GM12878 (cell line): ENCODE data around the gene SIX1. TPM values are rescaled to one million over a fixed set of nuclear protein-coding genes. Genes with fewer than 3 reads are reported as not detected.

Source experiments
- ATAC-seq: fragments of 200-7000 bp; cut with Tn5 transposase; 3 replicates; pipeline ENCODE4 v1.9.1; 2020; ENCODE audit warnings: mild to moderate bottlenecking, moderate library complexity
- BruUV-seq: library from RNA; stranded (reverse); fragments of 400-500 nt; replicated peaks from 2 replicates; lab custom pipeline; 2021; lab: Mats Ljungman, UMichigan
- CTCF ChIA-PET: fragments of 300-600 bp; sonication (Branson Sonifier 250); formaldehyde crosslinking; extraction: SDS; loops from one replicate; lab custom pipeline; 2021; ENCODE audit warnings: inconsistent platforms; lab: Yijun Ruan, JAX
- POLR2A ChIA-PET: fragments of 350-600 bp; formaldehyde crosslinking; extraction: SDS; loops from one replicate; lab custom pipeline; 2021; ENCODE audit warnings: inconsistent platforms; lab: Charles Lee
- RAD21 ChIA-PET: fragments of 300-600 bp; sonication (Branson Sonifier 250); formaldehyde crosslinking; loops from one replicate; lab custom pipeline; 2023; ENCODE audit warnings: antibody characterized with exemption; ENCODE audit not compliant: unreplicated experiment; lab: Charles Lee
- SMC1A ChIA-PET: fragments of 300-600 bp; sonication (Branson Sonifier 250); formaldehyde crosslinking; loops from one replicate; lab custom pipeline; 2023; ENCODE audit not compliant: unreplicated experiment, uncharacterized antibody; lab: Charles Lee
- DNase-seq: peaks from one replicate; pipeline ENCODE4 v3.0.0-alpha.2; 2011; ENCODE audit warnings: low read depth, low spot score
- FAIRE-seq: peaks from 3 replicates; lab custom pipeline; 2011; peaks lifted over from hg19 to GRCh38; lab: Jason Lieb, UNC
- H2AFZ ChIP-seq: 2 replicates; pipeline ENCODE4 v1.6.0; 2011; ENCODE audit warnings: low read depth, low read length, control low read depth; ENCODE audit not compliant: control insufficient read depth
- H3K27ac ChIP-seq: 2 replicates; pipeline ENCODE4 v1.5.1; 2011; ENCODE audit warnings: control low read depth; ENCODE audit not compliant: control insufficient read depth, insufficient read depth
- H3K27me3 ChIP-seq, 2 experiments: replicated peaks in 1 of 2; 2 replicates each; pipeline versions ENCODE4 v1.6.0 to v1.6.1; 2011; ENCODE audit warnings: low read length in 1 of 2; ENCODE audit not compliant: control insufficient read depth in 2 of 2, insufficient read depth in 2 of 2
- H3K36me3 ChIP-seq, 2 experiments: 2 replicates each; pipeline ENCODE4 v1.5.1; 2011; ENCODE audit warnings: low read length in 1 of 2; ENCODE audit not compliant: control insufficient read depth in 2 of 2, insufficient read depth in 2 of 2
- H3K4me1 ChIP-seq: 2 replicates; pipeline ENCODE4 v1.6.1; 2011; ENCODE audit warnings: mild to moderate bottlenecking, low read length, moderate library complexity, mixed read lengths; ENCODE audit not compliant: control insufficient read depth, insufficient read depth
- H3K4me2 ChIP-seq: 2 replicates; pipeline ENCODE4 v1.6.0; 2011; ENCODE audit warnings: control low read depth; ENCODE audit not compliant: control insufficient read depth, insufficient read depth
- H3K4me3 ChIP-seq: fragments of 200-600 bp; sonication (generic); 2 replicates; pipeline ENCODE4 v1.5.1; 2016
- H3K79me2 ChIP-seq: 2 replicates; pipeline ENCODE4 v1.6.0; 2011; ENCODE audit warnings: low read length; ENCODE audit not compliant: control insufficient read depth, insufficient read depth
- H3K9ac ChIP-seq: 2 replicates; pipeline ENCODE4 v1.8.0; 2011; ENCODE audit warnings: low read length, control low read depth, mixed read lengths; ENCODE audit not compliant: control insufficient read depth, insufficient read depth
- H3K9me3 ChIP-seq: replicated peaks from 3 replicates; pipeline ENCODE4 v1.5.1; 2011; ENCODE audit warnings: mild to moderate bottlenecking, low read length; ENCODE audit not compliant: control insufficient read depth, insufficient read depth
- H4K20me1 ChIP-seq: 2 replicates; pipeline ENCODE4 v1.6.0; 2011; ENCODE audit not compliant: control insufficient read depth, insufficient read depth
- BMI1 ChIP-seq: fragments of 450-650 bp; IDR thresholded peaks from 2 replicates; pipeline ENCODE4 v1.6.1; 2016; ENCODE audit warnings: mild to moderate bottlenecking, moderate library complexity, borderline replicate concordance
- IKZF2 ChIP-seq, 2 experiments: fragments of 450-650 bp; IDR thresholded peaks; 2 replicates each; pipeline ENCODE4 v1.6.1; 2017; ENCODE audit warnings: mild to moderate bottlenecking in 2 of 2, moderate library complexity in 2 of 2
- NBN ChIP-seq: fragments of 450-650 bp; IDR thresholded peaks from 2 replicates; pipeline ENCODE4 v1.6.1; 2016
- SIN3A ChIP-seq: IDR thresholded peaks from 2 replicates; pipeline ENCODE4 v1.6.1; 2012; ENCODE audit warnings: low read depth, low read length, improper control_type of control experiment
- TCF3 ChIP-seq: IDR thresholded peaks from 2 replicates; pipeline ENCODE4 v1.6.1; 2012; ENCODE audit warnings: low read depth, mild to moderate bottlenecking, low read length, borderline replicate concordance; ENCODE audit not compliant: insufficient read depth
- WGBS: methylation state at CpG from one replicate; pipeline ENCODE4 v1.1.6; 2016; ENCODE audit warnings: low lambda C conversion rate; ENCODE audit not compliant: insufficient replicate concordance, insufficient coverage; ENCODE audit errors: missing lambda C conversion rate; 5-methylcytosine and 5-hydroxymethylcytosine counted together
- in situ Hi-C: fragments of 300-500 bp; cut with MboI; formaldehyde crosslinking; loops from 9 replicates; pipeline ENCODE4 v1.14.3; 2018; ENCODE audit warnings: mixed read lengths
- intact Hi-C: fragments of 100-400 bp; cut with micrococcal nuclease; formaldehyde crosslinking; loops from one replicate; pipeline ENCODE4 v1.14.2; 2022; ENCODE audit not compliant: unreplicated experiment
- polyA plus RNA-seq, 11 experiments: library from polyadenylated mRNA; depleted of rRNA in 4 of 11; unstranded in 6 of 11; stranded (reverse) in 5 of 11; fragments of >200 nt; fragmentation: Nextera tagmentation in 4 of 11; fragmentation: Illumina TruSeq in 1 of 11; extraction: Ambion mirVana in 4 of 11; extraction: Trizol in 1 of 11; gene quantifications; 1 replicate in 1 of 11; 2 replicates in 10 of 11; pipeline versions ENCODE4 v1.2.1 to v1.2.3, GENCODE V29; 2011 to 2016; ENCODE audit warnings: inconsistent platforms in 2 of 11, missing spikeins in 2 of 11, low read depth in 1 of 11
- total RNA-seq, 4 experiments: library from RNA; depleted of rRNA in 3 of 4; stranded (reverse); fragments of >200 nt in 3 of 4; fragmentation: Illumina TruSeq in 1 of 4; extraction: Trizol in 1 of 4; gene quantifications; 2 replicates each; pipeline versions ENCODE4 v1.2.1 to v1.2.3, GENCODE V29; 2013 to 2021
- TF ChIP-seq, protein P1 (sequence below): fragments of 450-650 bp; IDR thresholded peaks from 2 replicates; pipeline ENCODE4 v1.6.1; 2016; ENCODE audit warnings: mild to moderate bottlenecking, moderate library complexity, borderline replicate concordance

Gene SIX1
- total and polyA plus RNA-seq, 10 of the 15 experiments (the other 5 are each of a cell fraction or from before 2014, with no cell fraction given) = 0.03 to 0.06 (median 0.05) TPM; not detected in 5

DNA sequence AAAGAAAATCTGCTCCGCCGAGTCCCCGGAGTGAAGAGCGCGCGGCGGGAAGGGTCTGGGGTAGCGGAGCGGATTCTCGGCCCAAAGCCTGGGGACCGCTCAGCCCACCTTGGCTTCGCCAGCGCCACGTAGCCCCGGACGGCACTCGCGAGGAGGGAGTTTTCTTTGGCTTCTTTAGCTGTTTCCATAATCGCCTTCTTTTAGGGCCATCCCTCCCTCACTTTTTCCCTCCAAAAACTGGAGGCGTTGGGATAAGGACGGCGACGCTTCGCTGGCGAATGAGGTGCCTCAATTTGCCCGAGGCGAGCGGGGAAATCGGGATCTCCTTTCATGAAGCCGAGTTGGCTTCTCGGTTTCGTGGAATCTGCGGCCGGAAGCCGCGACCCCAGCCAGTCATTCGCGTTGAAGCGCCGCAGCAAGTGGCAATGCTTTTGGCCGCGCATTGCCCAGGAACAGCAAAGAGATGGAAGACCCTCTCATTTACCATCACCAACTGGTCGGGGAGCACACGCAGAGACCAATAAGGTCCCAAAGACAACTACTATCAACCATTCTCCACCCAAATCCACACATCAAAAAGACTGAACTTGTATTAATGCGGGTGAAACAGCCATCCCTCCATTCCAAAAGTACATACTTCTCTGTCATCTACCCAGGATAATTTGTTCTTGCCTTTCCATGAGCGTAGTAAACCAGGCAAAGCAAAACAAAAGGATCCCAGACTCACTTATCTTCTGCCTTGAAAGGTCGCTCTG is 8.4 kb upstream of the SIX1 start:
- FAIRE-seq = no peak
- TF ChIP-seq IKZF2 (IDR thresholded peaks at IDR 0.05) = peak; percentile 55 to 62
- TF ChIP-seq BMI1 = no peak
- TF ChIP-seq, protein P1, sequence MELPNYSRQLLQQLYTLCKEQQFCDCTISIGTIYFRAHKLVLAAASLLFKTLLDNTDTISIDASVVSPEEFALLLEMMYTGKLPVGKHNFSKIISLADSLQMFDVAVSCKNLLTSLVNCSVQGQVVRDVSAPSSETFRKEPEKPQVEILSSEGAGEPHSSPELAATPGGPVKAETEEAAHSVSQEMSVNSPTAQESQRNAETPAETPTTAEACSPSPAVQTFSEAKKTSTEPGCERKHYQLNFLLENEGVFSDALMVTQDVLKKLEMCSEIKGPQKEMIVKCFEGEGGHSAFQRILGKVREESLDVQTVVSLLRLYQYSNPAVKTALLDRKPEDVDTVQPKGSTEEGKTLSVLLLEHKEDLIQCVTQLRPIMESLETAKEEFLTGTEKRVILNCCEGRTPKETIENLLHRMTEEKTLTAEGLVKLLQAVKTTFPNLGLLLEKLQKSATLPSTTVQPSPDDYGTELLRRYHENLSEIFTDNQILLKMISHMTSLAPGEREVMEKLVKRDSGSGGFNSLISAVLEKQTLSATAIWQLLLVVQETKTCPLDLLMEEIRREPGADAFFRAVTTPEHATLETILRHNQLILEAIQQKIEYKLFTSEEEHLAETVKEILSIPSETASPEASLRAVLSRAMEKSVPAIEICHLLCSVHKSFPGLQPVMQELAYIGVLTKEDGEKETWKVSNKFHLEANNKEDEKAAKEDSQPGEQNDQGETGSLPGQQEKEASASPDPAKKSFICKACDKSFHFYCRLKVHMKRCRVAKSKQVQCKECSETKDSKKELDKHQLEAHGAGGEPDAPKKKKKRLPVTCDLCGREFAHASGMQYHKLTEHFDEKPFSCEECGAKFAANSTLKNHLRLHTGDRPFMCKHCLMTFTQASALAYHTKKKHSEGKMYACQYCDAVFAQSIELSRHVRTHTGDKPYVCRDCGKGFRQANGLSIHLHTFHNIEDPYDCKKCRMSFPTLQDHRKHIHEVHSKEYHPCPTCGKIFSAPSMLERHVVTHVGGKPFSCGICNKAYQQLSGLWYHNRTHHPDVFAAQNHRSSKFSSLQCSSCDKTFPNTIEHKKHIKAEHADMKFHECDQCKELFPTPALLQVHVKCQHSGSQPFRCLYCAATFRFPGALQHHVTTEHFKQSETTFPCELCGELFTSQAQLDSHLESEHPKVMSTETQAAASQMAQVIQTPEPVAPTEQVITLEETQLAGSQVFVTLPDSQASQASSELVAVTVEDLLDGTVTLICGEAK = peak; percentile 27; the same call in 1 of the 2 replicates
- 0 out of 2 replicates have a peak, but pooled peaks have one; percentile 43 for TF ChIP-seq SIN3A
- no peak for TF ChIP-seq TCF3
- TF ChIP-seq NBN = 0 out of 2 replicates have a peak, but pooled peaks have one; percentile 6
- RAD21 ChIA-PET = interaction anchor here (1.5 kb wide), 2 partner anchors 158 to 364 kb away, joined by 3 to 5 read pairs; no protein-coding TSS in a partner anchor

More for the DNA sequence above, 8.4 kb upstream of the SIX1 start:
- Histone ChIP-seq H3K36me3 (no peaks in the 10 kb centered on the region), H3K4me3 (peak overlapping the region; percentile 85), H3K79me2 (no peaks in the 10 kb centered on the region), H3K9ac (peak overlapping the region; percentile 61), H3K27me3 (peaks cover 6 to 23% of the 10 kb centered on the region in 2 experiments), H3K4me2 (peak overlapping the region; percentile 94), H2AFZ (peak overlapping the region; percentile 94), H3K4me1 (peaks cover 9% of the 10 kb centered on the region), H3K9me3 (no peaks in the 10 kb centered on the region; the same call in 1 of the 3 replicates), H4K20me1 (no peaks in the 10 kb centered on the region), H3K27ac (no peak overlapping the region)
- CTCF ChIA-PET = interaction anchor here (0.6 to 1.9 kb wide), 13 partner anchors 25 to 595 kb away, joined by 3 to 6 read pairs (median 4); no protein-coding TSS in a partner anchor
- ATAC-seq (peak; percentile 6), DNase-seq (no peak)
- 1% methylated on average over 42 of the region's 47 CpGs for WGBS
- POLR2A ChIA-PET = no interaction called here
- intact Hi-C loops (loop anchor here (1.0 to 5.0 kb wide), 2 partner anchors 325 to 368 kb away; partner anchors contain the start of genes SLC38A6 and TRMT5), in situ Hi-C loops (no loop called here)
- SMC1A ChIA-PET = interaction anchor here (0.6 to 1.7 kb wide), 7 partner anchors 14 to 365 kb away, joined by 3 to 11 read pairs (median 4); no protein-coding TSS in a partner anchor
- BruUV-seq = no TSS peak
